ENCODE data around the gene LENG1.
A peak's percentile ranks its signal among the peaks of the same experiment; 100 is the strongest.
"Not testable (repeated sequence)": the region's sequence is repeated elsewhere in the genome, so short reads cannot be mapped to it uniquely, and the experiment has no call there.

The LENG1 gene

GRCh38 chr19:54189145-54189734 lies 29.7 kb upstream of the LENG1 start, which contains the start of gene MBOAT7:
Gene MBOAT7, minus strand, starts transcription at chr19:54189580. Its CDS starts 1,072 bp downstream, at chr19:54188508.
- H3K4me3 ChIP-seq (ENCODE audit: low read depth, low read length), result peak within 1 kb of the TSS; percentile 89
- TF ChIP-seq CTCF (IDR thresholded peaks at IDR 0.05; ENCODE audit: control insufficient read depth, extremely low read depth, insufficient read depth), result peak; percentile 53
- no peak for DNase-seq (ENCODE audit: low read depth)

- H3K4me3 ChIP-seq (ENCODE audit: low read depth, low read length), result peak overlapping the region; percentile 89
- TF ChIP-seq CTCF (IDR thresholded peaks at IDR 0.05; ENCODE audit: control insufficient read depth, extremely low read depth, insufficient read depth), result no peak
- DNase-seq (ENCODE audit: low read depth), result no peak
Measured at GRCh38 chr19:54188215-54188871, 28.8 kb upstream of the LENG1 start.

GRCh38 chr19:54186934-54187381 lies 27.4 kb upstream of the LENG1 start:
- no peak for DNase-seq (ENCODE audit: low read depth)
- no peak for TF ChIP-seq CTCF (IDR thresholded peaks at IDR 0.05; ENCODE audit: control insufficient read depth, extremely low read depth, insufficient read depth)
- H3K4me3 ChIP-seq (ENCODE audit: low read depth, low read length), result no peak overlapping the region

DNA sequence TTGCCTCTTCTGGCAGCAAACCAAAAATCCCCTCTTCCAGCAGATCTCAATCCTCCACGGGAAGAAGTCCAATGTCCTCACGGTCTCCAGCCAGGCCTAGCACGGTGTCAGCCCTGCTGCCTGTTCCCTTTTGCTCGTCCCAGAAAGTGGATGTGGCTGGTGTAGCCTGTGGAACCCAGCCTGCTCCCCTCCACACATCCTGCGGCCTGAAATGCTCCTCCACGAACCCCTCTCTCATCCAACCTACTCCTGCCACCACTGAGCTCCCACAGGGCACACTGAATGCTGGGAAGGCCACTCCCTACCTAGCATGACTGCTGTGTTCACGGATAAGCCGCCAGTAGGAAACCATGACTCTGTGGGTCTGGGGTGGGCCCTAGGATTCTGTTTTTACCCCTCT lies 26.8 kb upstream of the LENG1 start:
- H3K4me3 ChIP-seq (ENCODE audit: low read depth, low read length), result no peak overlapping the region
- no peak for TF ChIP-seq CTCF (IDR thresholded peaks at IDR 0.05; ENCODE audit: control insufficient read depth, extremely low read depth, insufficient read depth)
- DNase-seq (ENCODE audit: low read depth), result no peak

GRCh38 chr19:54183431-54183830 lies 23.9 kb upstream of the LENG1 start:
- DNase-seq (ENCODE audit: low read depth), result no peak
- TF ChIP-seq CTCF (IDR thresholded peaks at IDR 0.05; ENCODE audit: control insufficient read depth, extremely low read depth, insufficient read depth), result no peak
- H3K4me3 ChIP-seq (ENCODE audit: low read depth, low read length), result no peak overlapping the region

DNA sequence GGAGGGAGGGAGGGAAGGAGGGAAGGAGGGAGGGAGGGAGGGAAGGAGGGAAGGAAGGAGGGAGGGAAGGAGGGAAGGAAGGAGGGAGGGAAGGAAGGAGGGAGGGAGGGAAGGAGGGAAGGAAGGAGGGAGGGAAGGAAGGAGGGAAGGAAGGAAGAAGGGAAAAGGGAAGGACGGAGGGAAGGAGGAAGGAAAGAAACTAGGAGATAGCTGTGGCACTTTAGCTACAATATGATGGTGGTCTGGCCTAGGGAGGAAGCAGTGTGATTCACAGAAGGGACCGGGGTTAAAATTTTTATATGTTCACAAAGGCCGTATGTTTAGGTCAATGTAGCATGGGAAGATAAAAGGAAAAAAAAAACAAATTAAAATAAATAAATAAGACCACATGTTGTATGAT lies 22.4 kb upstream of the LENG1 start:
- DNase-seq (ENCODE audit: low read depth); H3K4me3 ChIP-seq (ENCODE audit: low read depth, low read length): not testable (repeated sequence)

- no peak overlapping the region for H3K4me3 ChIP-seq (ENCODE audit: low read depth, low read length)
- no peak for DNase-seq (ENCODE audit: low read depth)
- no peak for TF ChIP-seq CTCF (IDR thresholded peaks at IDR 0.05; ENCODE audit: control insufficient read depth, extremely low read depth, insufficient read depth)
Measured at GRCh38 chr19:54180691-54181091, 21.2 kb upstream of the LENG1 start.
